ENCODE results near the gene UBE2E2. TPM values are rescaled to one million over a fixed set of nuclear protein-coding genes. Genes with fewer than 3 reads are reported as not detected.

UBE2E2 gene
- total RNA-seq, 1 experiment from 2014 or later = 38.6 TPM

GRCh38 chr3:23312866-23313265 is 109.7 kb downstream of the UBE2E2 start:
- no peaks in the 10 kb centered on the region; the same call in 1 of the 2 replicates for H3K27me3 Mint-ChIP-seq (ENCODE audit: low read depth)
- H2AK5ac ChIP-seq (ENCODE audit: insufficient read length, low read length) = no peak overlapping the region
- no peak overlapping the region for H4K5ac ChIP-seq (ENCODE audit: insufficient read length, low read depth, low read length)
- H3K4me1 ChIP-seq (ENCODE audit: insufficient read depth, low read length) = no peaks in the 10 kb centered on the region
- H3K23me2 ChIP-seq (ENCODE audit: insufficient read length, low read depth, low read length, poor library complexity, severe bottlenecking) = no peaks in the 10 kb centered on the region
- H3K4me3 Mint-ChIP-seq = no peak overlapping the region
- H3K4me2 ChIP-seq (ENCODE audit: insufficient read depth, insufficient read length, low read length) = no peak overlapping the region
- H3K9ac ChIP-seq (ENCODE audit: extremely low read depth, insufficient read length, low read length) = no peak overlapping the region
- no peaks in the 10 kb centered on the region for H3K79me1 ChIP-seq (ENCODE audit: insufficient read depth, low read depth, low read length, poor library complexity, severe bottlenecking)
- no CpG with 5 or more reads among the region's 3 CpGs for WGBS (ENCODE audit: extremely low coverage, insufficient read length, low lambda C conversion rate)
- no peak overlapping the region for H4K91ac ChIP-seq (ENCODE audit: insufficient read length, low read depth, low read length)
- no peak for DNase-seq
- no peak overlapping the region for H3K27ac ChIP-seq (ENCODE audit: insufficient read length, low read depth, low read length)
- no peaks in the 10 kb centered on the region for H4K20me1 ChIP-seq (ENCODE audit: control insufficient read depth, insufficient read depth, insufficient read length)
- H2BK15ac ChIP-seq (ENCODE audit: low read depth, low read length) = no peak overlapping the region
- H3K79me2 ChIP-seq (ENCODE audit: insufficient read depth, low read length) = no peaks in the 10 kb centered on the region
- H2AFZ ChIP-seq (ENCODE audit: low read length) = no peak overlapping the region
- H3K18ac ChIP-seq (ENCODE audit: insufficient read length, low read depth, low read length) = no peak overlapping the region
- no peak overlapping the region for H2BK12ac ChIP-seq (ENCODE audit: insufficient read length, low read depth, low read length)
- no peak overlapping the region for H3K14ac ChIP-seq (ENCODE audit: insufficient read depth, low read length)
- no peak overlapping the region for H3K4ac ChIP-seq (ENCODE audit: low read depth, low read length)
- no peak overlapping the region for H2BK20ac ChIP-seq (ENCODE audit: low read depth, low read length, poor library complexity, severe bottlenecking)
- peaks cover 5 to 10% of the 10 kb centered on the region in 2 experiments; a peak in 3 of 5 replicates for H3K9me3 Mint-ChIP-seq
- no peak overlapping the region for H3K23ac ChIP-seq (ENCODE audit: insufficient read length, low read depth, low read length)
- no peaks in the 10 kb centered on the region for H3K27me3 ChIP-seq (ENCODE audit: insufficient read depth, low read length)
- no peak overlapping the region for H2BK120ac ChIP-seq (ENCODE audit: low read depth, low read length, poor library complexity, severe bottlenecking)
- TF ChIP-seq, protein P1, sequence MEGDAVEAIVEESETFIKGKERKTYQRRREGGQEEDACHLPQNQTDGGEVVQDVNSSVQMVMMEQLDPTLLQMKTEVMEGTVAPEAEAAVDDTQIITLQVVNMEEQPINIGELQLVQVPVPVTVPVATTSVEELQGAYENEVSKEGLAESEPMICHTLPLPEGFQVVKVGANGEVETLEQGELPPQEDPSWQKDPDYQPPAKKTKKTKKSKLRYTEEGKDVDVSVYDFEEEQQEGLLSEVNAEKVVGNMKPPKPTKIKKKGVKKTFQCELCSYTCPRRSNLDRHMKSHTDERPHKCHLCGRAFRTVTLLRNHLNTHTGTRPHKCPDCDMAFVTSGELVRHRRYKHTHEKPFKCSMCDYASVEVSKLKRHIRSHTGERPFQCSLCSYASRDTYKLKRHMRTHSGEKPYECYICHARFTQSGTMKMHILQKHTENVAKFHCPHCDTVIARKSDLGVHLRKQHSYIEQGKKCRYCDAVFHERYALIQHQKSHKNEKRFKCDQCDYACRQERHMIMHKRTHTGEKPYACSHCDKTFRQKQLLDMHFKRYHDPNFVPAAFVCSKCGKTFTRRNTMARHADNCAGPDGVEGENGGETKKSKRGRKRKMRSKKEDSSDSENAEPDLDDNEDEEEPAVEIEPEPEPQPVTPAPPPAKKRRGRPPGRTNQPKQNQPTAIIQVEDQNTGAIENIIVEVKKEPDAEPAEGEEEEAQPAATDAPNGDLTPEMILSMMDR (conservative IDR thresholded peaks at IDR 0.05) = no peak
- no peaks in the 10 kb centered on the region for H3K9me3 ChIP-seq (ENCODE audit: control insufficient read depth, low read depth, low read length)
- no peak overlapping the region for H3T11ph ChIP-seq (ENCODE audit: low read length)
- H2BK5ac ChIP-seq (ENCODE audit: insufficient read length, low read length) = no peak overlapping the region
- peaks cover 3 to 4% of the 10 kb centered on the region in 2 experiments; a peak in 1 of 4 replicates for H3K4me1 Mint-ChIP-seq
- no peak overlapping the region for H3K56ac ChIP-seq (ENCODE audit: insufficient read length, low read depth, low read length)
- H3K36me3 Mint-ChIP-seq (ENCODE audit: insufficient read depth in 1 of 3, low read depth in 3 of 3) = peaks cover 9 to 15% (median 13%) of the 10 kb centered on the region in 3 experiments
- peak overlapping the region in 1 of 3 experiments; percentile 53; a peak in 2 of 7 replicates for H3K27ac Mint-ChIP-seq
- H4K8ac ChIP-seq (replicated peaks; ENCODE audit: insufficient read length, low read depth, low read length) = no peak overlapping the region

Data from H9 (cell line).